Heart right ventricle (tissue), 16 donors: Measurements from ENCODE around the gene MAST2. TPM values are rescaled to one million over a fixed set of nuclear protein-coding genes. Genes with fewer than 3 reads are reported as not detected.

Experiments
- ATAC-seq, 8 donors: fragments of 200-7000 bp; cut with Tn5 transposase; one replicate each; pipeline ENCODE4 v1.9.1; 2020; ENCODE audit warnings: mild to moderate bottlenecking in 8 of 8, moderate library complexity in 8 of 8, moderate number of reproducible peaks in 1 of 8
- DNase-seq, 2 donors: peaks; one replicate each; pipeline ENCODE4 v3.0.0-alpha.2; 2020
- H3K27ac ChIP-seq, 10 donors: fragments of 200-600 bp; sonication (generic) in 2 of 10; one replicate each; pipeline versions ENCODE4 v1.5.0 to v1.8.0; 2020 to 2022; ENCODE audit warnings: mild to moderate bottlenecking in 3 of 10
- H3K27me3 ChIP-seq, 7 donors: fragments of 200-600 bp; one replicate each; pipeline ENCODE4 v1.8.0; 2021 to 2022; ENCODE audit warnings: mild to moderate bottlenecking in 2 of 7
- H3K36me3 ChIP-seq, 9 donors: fragments of 200-600 bp; sonication (generic) in 1 of 9; one replicate each; pipeline versions ENCODE4 v1.5.0 to v1.8.0; 2020 to 2022; ENCODE audit warnings: mild to moderate bottlenecking in 2 of 9
- H3K4me1 ChIP-seq, 9 donors: fragments of 200-600 bp; sonication (generic) in 1 of 9; one replicate each; pipeline versions ENCODE4 v1.5.0 to v1.8.0; 2020 to 2022; ENCODE audit warnings: mild to moderate bottlenecking in 4 of 9
- H3K4me3 ChIP-seq, 10 donors: fragments of 200-600 bp; sonication (generic) in 2 of 10; one replicate each; pipeline versions ENCODE4 v1.5.0 to v1.8.0; 2020 to 2022; ENCODE audit warnings: mild to moderate bottlenecking in 7 of 10, moderate library complexity in 2 of 10
- H3K9me3 ChIP-seq, 11 donors: fragments of 200-600 bp in 10 of 11; sonication (generic) in 2 of 11; one replicate each; pipeline versions ENCODE4 v1.5.0 to v1.8.0; 2013 to 2022; ENCODE audit warnings: mild to moderate bottlenecking in 2 of 11, control low read depth in 1 of 11, moderate library complexity in 1 of 11
- CTCF ChIP-seq, 9 donors: fragments of 200-600 bp; sonication (generic) in 2 of 9; IDR thresholded peaks; one replicate each; pipeline versions ENCODE4 v1.5.0 to v1.8.0; 2021 to 2022; ENCODE audit warnings: antibody characterized with exemption in 9 of 9, mild to moderate bottlenecking in 5 of 9, moderate library complexity in 1 of 9
- WGBS, 2 donors: extraction: QIAGEN DNeasy Blood & Tissue Kit; methylation state at CpG; one replicate each; pipeline ENCODE4 v1.1.7; 2013; ENCODE audit warnings: inconsistent platforms in 1 of 2; 5-methylcytosine and 5-hydroxymethylcytosine counted together
- intact Hi-C, 10 donors: fragments of 100-400 bp; cut with DNase I; formaldehyde crosslinking; loops; one replicate each; pipeline versions ENCODE4 v1.11.1 to v1.14.2; 2022
- polyA plus RNA-seq, 2 donors: library from polyadenylated mRNA; stranded (reverse); fragments of 200-250 nt; gene quantifications; one replicate each; pipeline ENCODE4 v1.2.3, GENCODE V29; 2013
- total RNA-seq, 10 donors: library from RNA; stranded (reverse); fragmentation: NEBNext Ultra II Directional in 3 of 10; extraction: Animal tissue kit (Norgen Biotek cat#: 25700) in 3 of 10; gene quantifications; one replicate each; pipeline versions ENCODE4 v1.2.1 to v1.2.4, GENCODE V29; 2021 to 2023
- donor health status: Arrhythmogenic right ventricular cardiomyopathy.
- donor health status: ischemic (EF 13 %, LVEDD 7.1; RV severe dilation, severe dysfunction).
- donor health status: healthy with polysubstance abuse.
- donor health status: DM: no; HTN: yes; CAD: no.
- donor health status: DM: no; HTN: no; CAD: no.
- donor health status: ischemic (EF 25% LVEDD 6.9; RV normal size, moderate dysfunction).
- donor health status: ischemic (EF 25% LVEDD 5.7; RV mildly dilated, moderate dysfunction).
- donor health status: healthy.
- donor health status: DM: yes; HTN: yes; CAD: no.
- donor health status: Ischemic cardiomyopathy.
- donor health status: ischemic (EF 35%, LVEDD 5.7; RV mildly dilated, moderate dysfunction).
- donor health status: nonischemic (EF 11% LVEDD 7.7; RV severe dilation, severe dysfunction).
- donor health status: DM: yes; HTN: yes; CAD: no.
- donor health status: PGD.
- donor health status: ischemic (EF 29% LVEDD 5.4; RV normal size, mild dysfunction).
- donor health status: nonischemic (EF 23%, LVEDD 6.1; RV moderate dilation, normal function).

Gene MAST2
- total and polyA plus RNA-seq, 12 donors: 66.4 to 129 (median 83.2) TPM

GRCh38 chr1:45883658-45884057, 80.2 kb downstream of the MAST2 start:
- no peak for TF ChIP-seq CTCF (IDR thresholded peaks at IDR 0.05)
- Histone ChIP-seq H3K4me3 (no peak overlapping the region), H3K9me3 (no peaks in the 10 kb centered on the region), H3K36me3 (no peaks in the 10 kb centered on the region), H3K27me3 (no peaks in the 10 kb centered on the region), H3K4me1 (peaks cover 0 to 5% (median 0%) of the 10 kb centered on the region in 9 donors), H3K27ac (no peak overlapping the region)
- DNase-seq (no peak), ATAC-seq (no peak)
- 27 to 44% methylated on average over 1 of the region's 1 CpG for WGBS, 2 donors
- intact Hi-C loops: loop anchor here in 1 of 10 donors (10.0 kb wide), 1 partner anchor 301 kb away; no protein-coding TSS in a partner anchor

- DNase-seq (no peak), ATAC-seq (no peak)
- 82 to 86% methylated on average over 1 of the region's 1 CpG for WGBS, 2 donors
- no peaks in the 10 kb centered on the region for H3K9me3 ChIP-seq
- no peak overlapping the region for H3K27ac ChIP-seq
- TF ChIP-seq CTCF (IDR thresholded peaks at IDR 0.05): no peak
- no peaks in the 10 kb centered on the region for H3K27me3 ChIP-seq
- no peak overlapping the region for H3K4me3 ChIP-seq
- intact Hi-C loops: loop anchor here in 1 of 10 donors (10.0 kb wide), 1 partner anchor 300 kb away; no protein-coding TSS in a partner anchor
- H3K4me1 ChIP-seq: peaks cover 0 to 5% (median 0%) of the 10 kb centered on the region in 9 donors
- no peaks in the 10 kb centered on the region for H3K36me3 ChIP-seq
Measured at GRCh38 chr1:45884700-45885099, 81.3 kb downstream of the MAST2 start.

GRCh38 chr1:45886229-45886628, 82.8 kb downstream of the MAST2 start:
- 84 to 85% methylated on average over 2 of the region's 2 CpGs for WGBS, 2 donors
- H3K4me1 ChIP-seq: peaks cover 0 to 3% (median 0%) of the 10 kb centered on the region in 9 donors
- H3K9me3 ChIP-seq: no peaks in the 10 kb centered on the region
- DNase-seq (no peak), ATAC-seq (no peak)
- no peaks in the 10 kb centered on the region for H3K36me3 ChIP-seq
- no peak for TF ChIP-seq CTCF (IDR thresholded peaks at IDR 0.05)
- no peak overlapping the region for H3K27ac ChIP-seq
- intact Hi-C loops: loop anchor here in 1 of 10 donors (10.0 kb wide), 1 partner anchor 299 kb away; no protein-coding TSS in a partner anchor
- no peaks in the 10 kb centered on the region for H3K27me3 ChIP-seq
- H3K4me3 ChIP-seq: no peak overlapping the region

GRCh38 chr1:45887156-45887842, 83.9 kb downstream of the MAST2 start:
- intact Hi-C loops: loop anchor here in 1 of 10 donors (10.0 kb wide), 1 partner anchor 298 kb away; no protein-coding TSS in a partner anchor
- no peak overlapping the region for H3K27ac ChIP-seq

More at GRCh38 chr1:45887156-45887842, 83.9 kb downstream of the MAST2 start:
- Histone ChIP-seq H3K36me3 (no peaks in the 10 kb centered on the region), H3K4me1 (peaks cover 6 to 11% (median 8%) of the 10 kb centered on the region in 9 donors), H3K9me3 (no peaks in the 10 kb centered on the region), H3K27me3 (no peaks in the 10 kb centered on the region), H3K4me3 (no peak overlapping the region)
- no peak for DNase-seq
- WGBS, 2 donors: 97 to 98% methylated on average over 1 of the region's 1 CpG
- no peak for ATAC-seq
- no peak for TF ChIP-seq CTCF (IDR thresholded peaks at IDR 0.05)
